PC-9 (cell line): ENCODE results near the gene ZIC4. TPM values are rescaled to one million over a fixed set of nuclear protein-coding genes. Genes with fewer than 3 reads are reported as not detected.

Source experiments
- BruUV-seq: library from RNA; stranded (reverse); fragments of 400-500 nt; replicated peaks from 2 replicates; lab custom pipeline; 2021; lab: Mats Ljungman, UMichigan
- CTCF ChIA-PET: fragments of 300-600 bp; sonication (Branson Sonifier 250); formaldehyde crosslinking; loops from one replicate; lab custom pipeline; 2022; ENCODE audit warnings: antibody characterized with exemption; lab: Charles Lee
- POLR2A ChIA-PET: fragments of 300-600 bp; sonication (Branson Sonifier 250); formaldehyde crosslinking; loops from one replicate; lab custom pipeline; 2022; ENCODE audit warnings: antibody characterized with exemption; ENCODE audit not compliant: unreplicated experiment; lab: Charles Lee
- DNase-seq, 2 experiments: peaks; one replicate each; pipeline versions ENCODE4 v3.0.0 to v3.0.0-alpha.2; 2015 to 2022; ENCODE audit warnings: mixed read lengths in 1 of 2
- H2AFZ ChIP-seq: fragments of 200-600 bp; sonication (generic); 2 replicates; pipeline ENCODE4 v1.8.1; 2017; ENCODE audit warnings: antibody characterized with exemption
- H3F3A ChIP-seq: fragments of 200-600 bp; sonication (generic); 2 replicates; pipeline ENCODE4 v1.8.1; 2017; ENCODE audit warnings: antibody characterized with exemption, mild to moderate bottlenecking, low read depth; ENCODE audit not compliant: insufficient read depth
- H3K27ac ChIP-seq: fragments of 200-600 bp; sonication (generic); 2 replicates; pipeline ENCODE4 v1.6.1; 2016; ENCODE audit warnings: mixed run types
- H3K27me3 ChIP-seq: fragments of 200-600 bp; sonication (generic); 2 replicates; pipeline ENCODE4 v1.6.1; 2016; ENCODE audit warnings: low read depth, mixed run types; ENCODE audit not compliant: insufficient read depth
- H3K36me3 ChIP-seq: fragments of 200-600 bp; sonication (generic); 2 replicates; pipeline ENCODE4 v1.6.1; 2016; ENCODE audit warnings: low read depth, mixed run types
- H3K4me1 ChIP-seq: fragments of 200-600 bp; sonication (generic); replicated peaks from 2 replicates; pipeline ENCODE4 v1.6.1; 2016; ENCODE audit warnings: mixed run types; ENCODE audit not compliant: insufficient read depth
- H3K4me2 ChIP-seq: fragments of 200-600 bp; sonication (generic); 2 replicates; pipeline ENCODE4 v1.6.1; 2017; ENCODE audit warnings: mixed run types
- H3K4me3 ChIP-seq: fragments of 200-600 bp; sonication (generic); 2 replicates; pipeline ENCODE4 v1.6.1; 2016; ENCODE audit warnings: mixed run types
- H3K79me2 ChIP-seq: fragments of 200-600 bp; sonication (generic); 2 replicates; pipeline ENCODE4 v1.6.1; 2017; ENCODE audit warnings: low read depth, mixed run types
- H3K9me2 ChIP-seq: fragments of 200-600 bp; sonication (generic); 2 replicates; pipeline ENCODE4 v1.8.1; 2017; ENCODE audit warnings: mild to moderate bottlenecking; ENCODE audit not compliant: insufficient read depth
- H3K9me3 ChIP-seq: fragments of 200-600 bp; sonication (generic); 2 replicates; pipeline ENCODE4 v1.8.1; 2016; ENCODE audit warnings: low read depth; ENCODE audit not compliant: insufficient read depth
- H4K20me1 ChIP-seq: fragments of 200-600 bp; sonication (generic); 2 replicates; pipeline ENCODE4 v1.8.1; 2017; ENCODE audit not compliant: insufficient read depth
- EZH2 ChIP-seq: fragments of 200-600 bp; sonication (generic); IDR thresholded peaks from 2 replicates; pipeline ENCODE4 v1.8.0; 2017; ENCODE audit warnings: antibody characterized with exemption, low read depth
- intact Hi-C: fragments of 100-400 bp; cut with micrococcal nuclease; formaldehyde crosslinking; loops from one replicate; pipeline ENCODE4 v1.10.0; 2022; ENCODE audit not compliant: unreplicated experiment
- total RNA-seq: library from RNA; stranded (reverse); gene quantifications from 2 replicates; pipeline ENCODE4 v1.2.3, GENCODE V29; 2021
- TF ChIP-seq, protein P1 (sequence below): fragments of 200-600 bp; sonication (generic); conservative IDR thresholded peaks from 2 replicates; pipeline ENCODE4 v1.6.1; 2017; ENCODE audit warnings: mixed run types, antibody characterized with exemption, mild to moderate bottlenecking, moderate library complexity

The ZIC4 gene
- total RNA-seq, 1 experiment from 2014 or later, result not detected

DNA sequence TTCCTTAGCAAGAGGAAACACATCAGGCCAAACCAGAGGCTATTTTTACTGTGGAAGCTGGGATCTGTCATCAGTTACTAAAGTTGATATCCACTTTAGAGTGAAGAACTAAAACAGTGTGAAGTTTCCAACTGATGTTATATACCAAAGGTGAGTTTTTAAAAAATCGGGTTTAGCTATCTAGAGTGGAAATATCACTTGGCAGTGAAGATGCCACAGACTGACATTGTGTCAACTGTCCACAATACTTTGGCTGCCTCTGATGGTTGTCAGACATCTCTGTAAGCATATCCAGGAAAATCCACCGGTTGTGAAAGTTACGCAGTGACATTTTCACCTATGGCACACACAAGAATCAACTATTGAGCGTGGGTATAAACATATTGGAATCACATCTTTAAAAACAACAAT, 12.0 kb upstream of the ZIC4 start:
- H3K79me2 ChIP-seq, result no peaks in the 10 kb centered on the region
- no peaks in the 10 kb centered on the region for H3F3A ChIP-seq
- no peak overlapping the region for H2AFZ ChIP-seq
- no peaks in the 10 kb centered on the region for H3K36me3 ChIP-seq
- no peak overlapping the region for H3K4me2 ChIP-seq
- H3K27ac ChIP-seq, result no peak overlapping the region
- no peak overlapping the region for H3K4me3 ChIP-seq
- TF ChIP-seq, protein P1, sequence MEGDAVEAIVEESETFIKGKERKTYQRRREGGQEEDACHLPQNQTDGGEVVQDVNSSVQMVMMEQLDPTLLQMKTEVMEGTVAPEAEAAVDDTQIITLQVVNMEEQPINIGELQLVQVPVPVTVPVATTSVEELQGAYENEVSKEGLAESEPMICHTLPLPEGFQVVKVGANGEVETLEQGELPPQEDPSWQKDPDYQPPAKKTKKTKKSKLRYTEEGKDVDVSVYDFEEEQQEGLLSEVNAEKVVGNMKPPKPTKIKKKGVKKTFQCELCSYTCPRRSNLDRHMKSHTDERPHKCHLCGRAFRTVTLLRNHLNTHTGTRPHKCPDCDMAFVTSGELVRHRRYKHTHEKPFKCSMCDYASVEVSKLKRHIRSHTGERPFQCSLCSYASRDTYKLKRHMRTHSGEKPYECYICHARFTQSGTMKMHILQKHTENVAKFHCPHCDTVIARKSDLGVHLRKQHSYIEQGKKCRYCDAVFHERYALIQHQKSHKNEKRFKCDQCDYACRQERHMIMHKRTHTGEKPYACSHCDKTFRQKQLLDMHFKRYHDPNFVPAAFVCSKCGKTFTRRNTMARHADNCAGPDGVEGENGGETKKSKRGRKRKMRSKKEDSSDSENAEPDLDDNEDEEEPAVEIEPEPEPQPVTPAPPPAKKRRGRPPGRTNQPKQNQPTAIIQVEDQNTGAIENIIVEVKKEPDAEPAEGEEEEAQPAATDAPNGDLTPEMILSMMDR, result no peak
- TF ChIP-seq EZH2, result no peak
- intact Hi-C loops, result no loop called here
- H3K27me3 ChIP-seq, result no peaks in the 10 kb centered on the region
- no peaks in the 10 kb centered on the region for H3K4me1 ChIP-seq
- POLR2A ChIA-PET, result no interaction called here
- no peak for DNase-seq
- CTCF ChIA-PET, result no interaction called here
- H4K20me1 ChIP-seq, result no peaks in the 10 kb centered on the region
- no peaks in the 10 kb centered on the region for H3K9me2 ChIP-seq
- BruUV-seq, result no TSS peak
- H3K9me3 ChIP-seq, result no peaks in the 10 kb centered on the region

DNA sequence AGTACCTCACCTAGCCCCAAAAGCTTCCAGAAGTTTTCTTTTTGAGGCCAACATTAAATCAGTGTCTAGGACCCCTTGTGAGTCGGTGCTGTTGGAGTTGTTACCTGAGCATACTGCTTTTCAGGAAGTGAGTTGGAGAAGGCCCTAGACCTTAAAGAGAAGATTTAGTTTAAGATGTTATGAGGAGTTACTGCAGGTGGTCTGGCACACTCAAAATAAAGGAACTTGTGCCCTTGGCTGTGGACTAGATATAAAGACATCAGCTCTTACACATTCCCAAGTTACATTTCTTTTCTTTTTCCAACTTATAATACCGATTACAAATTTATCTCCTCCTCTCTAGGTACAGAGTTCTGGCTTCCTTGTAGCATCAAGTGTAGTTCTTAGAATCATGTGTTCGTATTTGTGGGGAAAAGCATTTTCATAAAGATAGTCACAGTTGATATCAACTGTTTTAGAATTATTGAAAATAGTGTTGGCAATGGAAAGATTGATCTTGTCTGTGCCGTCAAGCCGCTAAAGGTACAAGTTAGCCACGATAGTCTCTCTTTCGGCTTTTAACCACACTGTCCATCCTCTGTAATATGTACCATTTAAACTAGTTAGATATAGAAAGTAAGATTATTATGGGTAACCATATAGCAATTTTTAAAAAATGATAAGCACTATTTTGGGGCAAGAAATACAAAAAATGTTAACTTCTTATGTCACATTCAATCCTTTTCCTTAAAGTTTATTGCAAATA, 11.4 kb upstream of the ZIC4 start:
- H3K4me2 ChIP-seq, result no peak overlapping the region
- H3F3A ChIP-seq, result no peaks in the 10 kb centered on the region
- no peaks in the 10 kb centered on the region for H3K79me2 ChIP-seq
- H2AFZ ChIP-seq, result no peak overlapping the region
- H3K27me3 ChIP-seq, result no peaks in the 10 kb centered on the region
- H3K9me3 ChIP-seq, result no peaks in the 10 kb centered on the region
- POLR2A ChIA-PET, result no interaction called here
- TF ChIP-seq, protein P1, result no peak
- no peak for TF ChIP-seq EZH2
- H3K4me1 ChIP-seq, result no peaks in the 10 kb centered on the region
- BruUV-seq, result no TSS peak
- no peak overlapping the region for H3K4me3 ChIP-seq
- no peak overlapping the region for H3K27ac ChIP-seq
- CTCF ChIA-PET, result no interaction called here
- no peak for DNase-seq
- H3K36me3 ChIP-seq, result no peaks in the 10 kb centered on the region
- no peaks in the 10 kb centered on the region for H4K20me1 ChIP-seq
- no peaks in the 10 kb centered on the region for H3K9me2 ChIP-seq
- intact Hi-C loops, result no loop called here

DNA sequence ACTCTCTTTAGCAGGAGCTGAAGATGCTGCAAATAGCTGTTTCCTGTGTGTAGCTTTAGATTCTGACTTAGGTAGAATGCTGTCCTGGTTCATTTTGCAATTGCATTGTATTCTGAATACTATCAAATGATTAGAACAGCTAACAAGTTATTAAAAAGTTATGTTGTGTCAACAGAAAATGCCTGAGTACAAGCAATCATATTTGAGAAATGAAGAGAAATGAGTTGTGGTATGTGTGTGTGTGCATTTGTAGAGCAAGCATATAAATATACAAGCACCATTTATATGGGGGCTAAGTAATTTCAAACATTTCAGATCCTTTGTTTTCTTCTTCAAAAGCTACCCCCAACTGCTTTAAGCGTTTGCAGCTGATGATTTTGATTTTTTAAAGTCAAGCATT, 10.6 kb upstream of the ZIC4 start:
- no peaks in the 10 kb centered on the region for H3K9me2 ChIP-seq
- no peak overlapping the region for H3K4me2 ChIP-seq
- CTCF ChIA-PET, result no interaction called here
- no peak overlapping the region for H2AFZ ChIP-seq
- H3K9me3 ChIP-seq, result no peaks in the 10 kb centered on the region
- TF ChIP-seq EZH2, result no peak
- TF ChIP-seq, protein P1, result no peak
- no peak for DNase-seq
- intact Hi-C loops, result no loop called here
- POLR2A ChIA-PET, result no interaction called here
- no peaks in the 10 kb centered on the region for H3K36me3 ChIP-seq
- no peaks in the 10 kb centered on the region for H3K79me2 ChIP-seq
- no TSS peak for BruUV-seq
- no peaks in the 10 kb centered on the region for H3K27me3 ChIP-seq
- no peak overlapping the region for H3K4me3 ChIP-seq
- no peaks in the 10 kb centered on the region for H3K4me1 ChIP-seq
- no peak overlapping the region for H3K27ac ChIP-seq
- H4K20me1 ChIP-seq, result no peaks in the 10 kb centered on the region
- no peaks in the 10 kb centered on the region for H3F3A ChIP-seq
